Activated CD8-positive, alpha-beta memory T cell treated with anti-CD3 and anti-CD28 coated beads, Interleukin-2, amount 10 ng/mL, durations not matched to agents 7 days and 5 days (primary cell): ENCODE results near the gene TRIM51G. TPM values are rescaled to one million over a fixed set of nuclear protein-coding genes. Genes with fewer than 3 reads are reported as not detected.
"Not testable (repeated sequence)": the region's sequence is repeated elsewhere in the genome, so short reads cannot be mapped to it uniquely, and the experiment has no call there.

Experiments used
- ATAC-seq: fragments of 150-1000 bp; cut with Tn5 transposase; one replicate; pipeline ENCODE4 v1.10.0; 2021; ENCODE audit warnings: moderate library complexity
- CTCF ChIA-PET: fragments of 350-600 bp; sonication (Branson Sonifier 250); formaldehyde crosslinking; loops from one replicate; lab custom pipeline; 2021; ENCODE audit warnings: antibody characterized with exemption; lab: Charles Lee
- DNase-seq: peaks from one replicate; pipeline ENCODE4 v3.0.0-alpha.2; 2020
- H3K27ac Mint-ChIP-seq: one replicate; pipeline ENCODE4 v1.8.0; 2021; ENCODE audit warnings: mild to moderate bottlenecking, mixed read lengths
- H3K27me3 Mint-ChIP-seq: one replicate; pipeline ENCODE4 v1.8.0; 2021; ENCODE audit warnings: mixed read lengths
- H3K36me3 Mint-ChIP-seq: one replicate; pipeline ENCODE4 v1.8.0; 2021; ENCODE audit warnings: mild to moderate bottlenecking, mixed read lengths
- H3K4me1 Mint-ChIP-seq: one replicate; pipeline ENCODE4 v1.8.0; 2021; ENCODE audit warnings: mixed read lengths
- H3K4me3 Mint-ChIP-seq: one replicate; pipeline ENCODE4 v1.8.0; 2021; ENCODE audit warnings: mild to moderate bottlenecking, moderate library complexity, mixed read lengths
- H3K9me3 Mint-ChIP-seq: one replicate; pipeline ENCODE4 v1.8.0; 2022; ENCODE audit warnings: low read depth, mixed read lengths
- total RNA-seq, 2 experiments: library from RNA; stranded (reverse); gene quantifications; one replicate each; pipeline ENCODE4 v1.2.3, GENCODE V29; 2021

The TRIM51G gene
- not detected for total RNA-seq

DNA sequence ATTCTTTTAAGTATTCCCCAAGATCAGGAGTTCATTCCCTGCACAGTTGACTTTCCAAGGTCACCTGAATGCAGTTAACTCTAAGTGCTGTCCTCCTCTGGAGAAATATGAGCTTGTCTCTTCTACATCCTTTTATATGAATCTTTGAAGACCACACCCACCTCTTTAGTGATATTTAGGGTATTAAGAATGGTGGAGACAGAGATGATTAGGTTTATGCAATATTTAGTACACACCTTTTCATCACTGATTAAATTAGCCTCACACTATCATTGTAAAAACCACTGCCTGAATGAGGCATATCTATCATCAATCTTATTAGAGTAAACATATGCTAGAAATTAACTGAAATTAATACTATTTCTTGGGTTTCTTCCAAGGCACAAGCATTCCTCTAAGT, at the start of gene TRIM51G:
Gene TRIM51G (minus strand): TSS at position 101 of the 400 bp plus-strand sequence. CDS start 2,190 bp downstream, outside the sequence.
- ATAC-seq, CTCF ChIA-PET, H3K36me3 Mint-ChIP-seq, H3K27me3 Mint-ChIP-seq, H3K9me3 Mint-ChIP-seq, DNase-seq, H3K4me1 Mint-ChIP-seq, H3K27ac Mint-ChIP-seq, H3K4me3 Mint-ChIP-seq: not testable (repeated sequence)

- H3K4me1 Mint-ChIP-seq, ATAC-seq, CTCF ChIA-PET, H3K9me3 Mint-ChIP-seq, DNase-seq, H3K27me3 Mint-ChIP-seq, H3K36me3 Mint-ChIP-seq, H3K4me3 Mint-ChIP-seq, H3K27ac Mint-ChIP-seq: not testable (repeated sequence)
Observed at GRCh38 chr11:49028523-49028922, 44.8 kb upstream of the TRIM51G start, which contains the start of gene TRIM49B. TRIM49B (plus strand) TSS chr11:49028823; CDS start chr11:49031600, 2,777 bp downstream.

GRCh38 chr11:48968592-48968991, 15.1 kb downstream of the TRIM51G start:
- DNase-seq, H3K4me3 Mint-ChIP-seq, H3K27me3 Mint-ChIP-seq, H3K4me1 Mint-ChIP-seq, CTCF ChIA-PET, H3K9me3 Mint-ChIP-seq, H3K36me3 Mint-ChIP-seq, H3K27ac Mint-ChIP-seq, ATAC-seq: not testable (repeated sequence)

- H3K36me3 Mint-ChIP-seq, H3K4me1 Mint-ChIP-seq, H3K9me3 Mint-ChIP-seq, H3K27ac Mint-ChIP-seq, H3K4me3 Mint-ChIP-seq, ATAC-seq, CTCF ChIA-PET, H3K27me3 Mint-ChIP-seq, DNase-seq: not testable (repeated sequence)
Observed at GRCh38 chr11:48955315-48956049, 28.2 kb downstream of the TRIM51G start.

- H3K36me3 Mint-ChIP-seq, ATAC-seq, H3K4me3 Mint-ChIP-seq, H3K4me1 Mint-ChIP-seq, H3K9me3 Mint-ChIP-seq, H3K27me3 Mint-ChIP-seq, DNase-seq, CTCF ChIA-PET, H3K27ac Mint-ChIP-seq: not testable (repeated sequence)
Observed at GRCh38 chr11:48945796-48946195, 37.9 kb downstream of the TRIM51G start.

Other genes starting within 250 kb of the TRIM51G start
- gene TRIM49B, start 44.9 kb upstream of the TRIM51G start, total RNA-seq = not detected
- gene TRIM64C, start 75.2 kb upstream of the TRIM51G start, total RNA-seq = not detected
- not detected for gene FOLH1, start 224.7 kb upstream of the TRIM51G start, total RNA-seq